ENCODE measurements around the gene CYTL1.

CYTL1 gene

DNA sequence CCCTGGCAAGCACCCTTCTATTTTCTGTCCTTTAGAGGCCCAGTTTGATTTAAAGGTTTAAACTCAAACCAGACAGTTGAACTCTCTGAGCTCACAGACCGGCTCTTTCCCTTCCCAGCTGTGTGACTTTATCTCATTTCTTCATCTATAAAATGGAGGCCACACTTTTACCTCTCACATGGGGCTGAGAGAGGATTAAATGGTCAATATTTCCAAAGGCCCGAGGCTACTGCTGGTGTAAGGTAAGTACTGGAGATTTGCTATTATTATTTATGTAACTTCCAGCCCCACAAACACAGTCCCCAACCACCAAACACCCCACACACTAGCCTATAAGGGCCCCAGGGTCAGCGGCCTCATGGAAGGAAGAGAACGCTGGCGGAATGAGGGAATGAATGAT lies 13.6 kb upstream of the CYTL1 start:
- Histone ChIP-seq H3K4me2 (ENCODE audit: low read length) (no peak overlapping the region), H4K20me1 (ENCODE audit: insufficient read depth, low read length) (no peaks in the 10 kb centered on the region), H3K79me2 (ENCODE audit: low read length) (no peaks in the 10 kb centered on the region), H3K4me1 (ENCODE audit: low read length) (no peaks in the 10 kb centered on the region), H3K36me3 (replicated peaks; ENCODE audit: low read depth, low read length) (no peaks in the 10 kb centered on the region), H3K27me3 (ENCODE audit: low read depth, low read length) (no peaks in the 10 kb centered on the region; the same call in 1 of the 2 replicates), H3K4me3 (ENCODE audit: low read length) (no peak overlapping the region), H3K9ac (ENCODE audit: low read length) (no peak overlapping the region), H2AFZ (ENCODE audit: low read depth, low read length) (no peak overlapping the region), H3K27ac (ENCODE audit: low read length) (no peak overlapping the region), H3K9me3 (ENCODE audit: insufficient read depth, low read length) (no peaks in the 10 kb centered on the region)
- TF ChIP-seq, protein P1, sequence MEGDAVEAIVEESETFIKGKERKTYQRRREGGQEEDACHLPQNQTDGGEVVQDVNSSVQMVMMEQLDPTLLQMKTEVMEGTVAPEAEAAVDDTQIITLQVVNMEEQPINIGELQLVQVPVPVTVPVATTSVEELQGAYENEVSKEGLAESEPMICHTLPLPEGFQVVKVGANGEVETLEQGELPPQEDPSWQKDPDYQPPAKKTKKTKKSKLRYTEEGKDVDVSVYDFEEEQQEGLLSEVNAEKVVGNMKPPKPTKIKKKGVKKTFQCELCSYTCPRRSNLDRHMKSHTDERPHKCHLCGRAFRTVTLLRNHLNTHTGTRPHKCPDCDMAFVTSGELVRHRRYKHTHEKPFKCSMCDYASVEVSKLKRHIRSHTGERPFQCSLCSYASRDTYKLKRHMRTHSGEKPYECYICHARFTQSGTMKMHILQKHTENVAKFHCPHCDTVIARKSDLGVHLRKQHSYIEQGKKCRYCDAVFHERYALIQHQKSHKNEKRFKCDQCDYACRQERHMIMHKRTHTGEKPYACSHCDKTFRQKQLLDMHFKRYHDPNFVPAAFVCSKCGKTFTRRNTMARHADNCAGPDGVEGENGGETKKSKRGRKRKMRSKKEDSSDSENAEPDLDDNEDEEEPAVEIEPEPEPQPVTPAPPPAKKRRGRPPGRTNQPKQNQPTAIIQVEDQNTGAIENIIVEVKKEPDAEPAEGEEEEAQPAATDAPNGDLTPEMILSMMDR (IDR thresholded peaks at IDR 0.05; ENCODE audit: low read depth, low read length), result no peak
- TF ChIP-seq EZH2phosphoT487 (IDR thresholded peaks at IDR 0.05; ENCODE audit: low read depth), result no peak

DNA sequence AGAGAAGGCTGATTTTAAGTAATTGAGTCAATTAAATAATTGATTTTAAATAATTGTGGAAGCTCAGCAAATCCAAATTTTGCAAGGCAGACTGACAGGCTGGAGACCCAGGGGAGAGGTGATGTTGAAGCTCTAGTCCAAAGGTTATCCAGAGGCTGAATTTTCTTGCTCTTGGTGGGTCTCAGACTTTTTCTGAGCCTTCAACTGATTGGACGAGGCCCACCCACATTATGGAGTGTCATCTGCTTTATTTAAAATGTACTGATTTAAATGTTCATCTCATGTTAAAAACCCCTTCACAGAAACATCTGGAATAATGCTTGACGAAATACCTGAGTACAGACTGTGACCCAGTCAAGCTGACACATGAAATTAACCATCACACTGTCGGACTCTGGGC lies 11.7 kb upstream of the CYTL1 start:
- Histone ChIP-seq H2AFZ (ENCODE audit: low read depth, low read length) (no peak overlapping the region), H3K27ac (ENCODE audit: low read length) (no peak overlapping the region), H3K4me1 (ENCODE audit: low read length) (no peaks in the 10 kb centered on the region), H3K27me3 (ENCODE audit: low read depth, low read length) (no peaks in the 10 kb centered on the region; the same call in 1 of the 2 replicates), H3K9ac (ENCODE audit: low read length) (no peak overlapping the region), H4K20me1 (ENCODE audit: insufficient read depth, low read length) (no peaks in the 10 kb centered on the region), H3K36me3 (replicated peaks; ENCODE audit: low read depth, low read length) (no peaks in the 10 kb centered on the region), H3K79me2 (ENCODE audit: low read length) (no peaks in the 10 kb centered on the region), H3K4me3 (ENCODE audit: low read length) (no peak overlapping the region), H3K9me3 (ENCODE audit: insufficient read depth, low read length) (no peaks in the 10 kb centered on the region), H3K4me2 (ENCODE audit: low read length) (no peak overlapping the region)
- TF ChIP-seq, protein P1 (IDR thresholded peaks at IDR 0.05; ENCODE audit: low read depth, low read length), result no peak
- TF ChIP-seq EZH2phosphoT487 (IDR thresholded peaks at IDR 0.05; ENCODE audit: low read depth), result no peak

- Histone ChIP-seq H2AFZ (ENCODE audit: low read depth, low read length) (no peak overlapping the region), H3K79me2 (ENCODE audit: low read length) (no peaks in the 10 kb centered on the region)
Measured at GRCh38 chr4:5030221-5030620, 11.0 kb upstream of the CYTL1 start.

DNA sequence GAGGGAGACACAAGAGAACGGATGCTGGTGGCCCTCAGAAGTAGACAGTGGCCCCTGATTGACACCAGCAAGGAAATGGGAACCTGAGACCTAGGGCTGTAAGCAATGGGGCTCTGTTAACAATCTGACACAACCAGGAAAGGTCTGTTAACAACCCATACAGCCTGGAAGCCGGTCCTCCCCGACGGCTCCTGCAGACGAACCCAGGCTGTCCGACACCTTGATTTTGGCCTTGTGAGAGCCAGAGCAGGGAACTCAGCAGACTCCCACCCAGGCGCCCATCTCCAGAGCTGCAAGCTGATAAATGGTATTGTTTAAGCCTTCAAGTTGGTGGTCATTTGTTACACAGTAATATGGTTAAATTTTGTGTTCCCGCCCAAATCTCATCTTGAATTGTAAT lies 10.2 kb upstream of the CYTL1 start:
- H3K9me3 ChIP-seq (ENCODE audit: insufficient read depth, low read length), result no peaks in the 10 kb centered on the region
- no peak for TF ChIP-seq EZH2phosphoT487 (IDR thresholded peaks at IDR 0.05; ENCODE audit: low read depth)
- TF ChIP-seq, protein P1 (IDR thresholded peaks at IDR 0.05; ENCODE audit: low read depth, low read length), result no peak
- no peak overlapping the region for H2AFZ ChIP-seq (ENCODE audit: low read depth, low read length)

More at GRCh38 chr4:5030221-5030620, 11.0 kb upstream of the CYTL1 start:
- Histone ChIP-seq H3K4me2 (ENCODE audit: low read length) (no peak overlapping the region), H3K27me3 (ENCODE audit: low read depth, low read length) (no peaks in the 10 kb centered on the region; the same call in 1 of the 2 replicates), H3K4me1 (ENCODE audit: low read length) (no peaks in the 10 kb centered on the region), H3K9ac (ENCODE audit: low read length) (no peak overlapping the region), H3K4me3 (ENCODE audit: low read length) (no peak overlapping the region), H3K27ac (ENCODE audit: low read length) (no peak overlapping the region), H3K9me3 (ENCODE audit: insufficient read depth, low read length) (no peaks in the 10 kb centered on the region), H3K36me3 (replicated peaks; ENCODE audit: low read depth, low read length) (no peaks in the 10 kb centered on the region), H4K20me1 (ENCODE audit: insufficient read depth, low read length) (no peaks in the 10 kb centered on the region)
- TF ChIP-seq, protein P1 (IDR thresholded peaks at IDR 0.05; ENCODE audit: low read depth, low read length), result no peak
- no peak for TF ChIP-seq EZH2phosphoT487 (IDR thresholded peaks at IDR 0.05; ENCODE audit: low read depth)

More for the DNA sequence above, 10.2 kb upstream of the CYTL1 start:
- no peak overlapping the region for H3K4me2 ChIP-seq (ENCODE audit: low read length)
- H4K20me1 ChIP-seq (ENCODE audit: insufficient read depth, low read length), result no peaks in the 10 kb centered on the region
- H3K4me1 ChIP-seq (ENCODE audit: low read length), result no peaks in the 10 kb centered on the region
- H3K27me3 ChIP-seq (ENCODE audit: low read depth, low read length), result no peaks in the 10 kb centered on the region
- no peak overlapping the region for H3K27ac ChIP-seq (ENCODE audit: low read length)
- H3K9ac ChIP-seq (ENCODE audit: low read length), result no peak overlapping the region
- no peaks in the 10 kb centered on the region for H3K79me2 ChIP-seq (ENCODE audit: low read length)
- H3K36me3 ChIP-seq (replicated peaks; ENCODE audit: low read depth, low read length), result no peaks in the 10 kb centered on the region
- H3K4me3 ChIP-seq (ENCODE audit: low read length), result no peak overlapping the region

All from OCI-LY3 (cell line).